Left kidney (tissue), 2 donors: ENCODE results near the gene PAN3. TPM values are rescaled to one million over a fixed set of nuclear protein-coding genes. Genes with fewer than 3 reads are reported as not detected.

Experiments used
- DNase-seq: peaks from one replicate; pipeline ENCODE4 v3.0.0-alpha.2; 2013
- polyA plus RNA-seq: library from polyadenylated mRNA; unstranded; fragments of 120-200 nt; gene quantifications from one replicate; pipeline ENCODE4 v1.2.1, GENCODE V29; 2013; ENCODE audit not compliant: insufficient read length

The PAN3 gene
- polyA plus RNA-seq, 1 donor = 72.6 TPM

DNA sequence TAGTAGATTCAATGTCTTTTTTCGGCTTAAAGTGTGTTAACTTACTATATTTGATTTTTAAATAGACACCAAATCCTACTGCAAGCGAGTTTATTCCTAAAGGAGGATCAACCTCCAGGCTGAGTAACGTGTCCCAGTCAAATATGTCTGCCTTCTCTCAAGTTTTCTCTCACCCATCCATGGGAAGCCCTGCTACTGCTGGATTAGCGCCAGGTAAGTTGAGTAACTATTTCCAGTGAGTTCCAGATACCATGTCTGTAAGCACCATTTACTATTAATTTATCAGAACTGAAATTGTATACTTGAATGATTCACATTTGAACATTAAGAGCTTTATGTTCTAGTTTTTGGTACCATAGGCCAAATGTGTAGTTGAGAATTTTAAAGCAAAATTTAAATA is 81.8 kb downstream of the PAN3 start:
- no peak for DNase-seq

DNA sequence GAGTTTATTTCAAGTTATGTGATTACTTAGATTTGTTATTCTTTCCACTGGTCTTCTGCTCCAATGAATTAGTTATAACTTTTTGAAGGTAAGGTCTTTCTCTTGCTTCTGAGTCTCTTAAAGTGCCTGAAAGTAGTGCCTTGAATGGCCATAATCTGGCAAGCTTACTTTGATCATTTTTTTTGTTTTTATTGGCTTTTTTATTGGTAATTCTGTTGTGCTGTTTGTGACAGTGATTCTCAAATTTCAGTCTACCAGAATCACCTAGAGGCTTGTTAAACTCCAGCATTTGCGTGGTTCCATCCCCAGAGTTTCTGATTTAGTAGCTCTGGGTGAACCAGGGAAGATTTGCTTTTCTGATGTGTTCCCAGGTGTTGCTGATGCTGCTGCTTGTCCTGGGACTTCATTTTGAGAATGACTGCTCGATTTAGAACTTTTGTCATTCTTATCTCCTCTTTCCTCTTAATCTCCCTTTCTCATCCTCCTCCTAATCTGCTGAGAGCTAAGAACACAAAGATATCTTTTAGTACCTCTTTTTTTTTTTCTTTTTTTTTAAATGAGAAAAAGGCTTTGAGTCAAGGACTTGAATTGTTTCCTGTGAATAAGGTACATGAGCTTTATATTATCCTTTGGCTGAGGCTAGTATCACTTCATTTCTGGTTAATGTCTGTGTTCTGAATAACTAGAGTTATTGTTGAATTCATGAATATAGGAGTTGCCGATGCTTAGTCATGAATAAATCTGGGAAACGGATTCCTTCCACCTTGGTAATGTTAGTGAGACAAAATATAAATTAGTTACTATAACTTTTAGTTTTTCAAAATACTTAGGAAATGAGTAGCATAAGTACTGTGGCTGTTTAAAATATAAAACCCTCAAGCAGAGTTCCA is 91.4 kb downstream of the PAN3 start:
- no peak for DNase-seq

DNA sequence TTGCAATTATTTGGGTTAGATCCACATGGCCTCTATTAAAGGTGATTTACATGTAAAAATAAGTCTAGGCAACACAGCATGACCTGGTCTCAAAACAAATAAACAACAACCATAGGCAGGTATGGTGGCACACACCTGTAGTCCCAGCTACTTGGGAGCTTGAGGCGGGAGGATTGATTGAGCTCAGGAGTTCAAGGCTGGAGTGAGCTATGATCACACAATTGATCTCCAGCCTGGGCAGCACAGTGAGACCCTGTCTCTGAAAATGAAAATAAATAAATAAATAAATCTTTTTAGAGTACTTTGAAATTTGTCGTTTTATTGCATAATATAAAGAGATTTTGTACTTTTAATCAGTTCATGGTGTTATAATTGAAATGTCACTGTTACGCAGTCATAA is 93.3 kb downstream of the PAN3 start:
- DNase-seq = no peak

DNA sequence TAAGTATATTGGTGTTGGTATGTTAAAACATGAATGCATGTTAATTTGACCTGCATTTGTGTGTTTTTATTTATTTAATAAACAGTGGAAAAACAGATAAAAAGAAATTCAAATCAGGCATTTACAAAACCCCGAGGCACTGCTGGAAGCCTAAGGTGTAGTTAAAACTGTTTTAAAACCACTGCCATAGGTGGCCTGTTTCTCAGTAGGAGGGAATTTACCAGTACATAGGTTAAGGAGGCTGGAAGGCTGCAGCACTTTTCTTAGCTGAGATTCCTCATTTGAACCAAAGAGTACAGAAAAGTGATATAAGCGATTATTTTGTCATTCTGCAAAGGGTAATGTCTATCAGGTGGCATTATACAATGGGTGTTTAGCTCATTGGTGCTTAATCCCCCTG is 99.6 kb downstream of the PAN3 start:
- DNase-seq = no peak

DNA sequence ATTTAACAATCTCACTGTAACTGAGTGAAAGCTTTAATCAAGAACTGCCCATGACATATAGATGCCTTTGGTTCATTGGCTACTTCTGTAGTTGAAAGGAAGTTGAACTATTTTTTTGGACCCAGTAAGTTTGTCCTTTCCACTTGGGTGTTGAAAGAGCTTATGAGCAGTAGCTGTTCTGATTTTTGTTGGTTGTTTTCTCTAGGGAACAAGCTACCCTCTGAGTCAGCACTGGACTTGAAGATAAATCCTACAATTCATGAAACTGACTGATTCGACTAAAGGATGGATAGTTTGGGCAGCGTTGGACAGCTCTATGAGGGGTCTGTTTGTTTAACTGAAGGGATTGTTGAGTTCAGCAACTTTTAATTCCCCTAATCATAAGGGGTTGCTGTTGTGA is 101.0 kb downstream of the PAN3 start:
- DNase-seq = no peak

DNA sequence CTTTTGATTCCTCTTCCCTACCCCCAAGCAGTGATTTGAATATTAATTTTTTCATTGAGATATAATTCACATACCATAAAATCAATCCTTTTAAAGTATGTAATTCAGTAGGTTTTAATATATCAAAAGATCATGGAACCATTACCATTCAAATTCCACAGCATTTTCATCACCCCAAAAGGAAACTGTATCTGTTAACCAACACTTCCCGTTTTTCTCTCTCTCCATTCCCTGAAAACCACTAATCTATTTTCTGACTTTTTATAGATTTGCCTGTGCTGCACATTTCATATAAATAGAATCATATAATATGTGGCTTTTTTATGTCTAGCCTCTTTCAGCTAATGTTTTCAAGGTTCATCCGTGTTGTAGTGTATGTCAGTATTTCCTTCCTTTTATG is 107.1 kb downstream of the PAN3 start:
- DNase-seq = no peak

DNA sequence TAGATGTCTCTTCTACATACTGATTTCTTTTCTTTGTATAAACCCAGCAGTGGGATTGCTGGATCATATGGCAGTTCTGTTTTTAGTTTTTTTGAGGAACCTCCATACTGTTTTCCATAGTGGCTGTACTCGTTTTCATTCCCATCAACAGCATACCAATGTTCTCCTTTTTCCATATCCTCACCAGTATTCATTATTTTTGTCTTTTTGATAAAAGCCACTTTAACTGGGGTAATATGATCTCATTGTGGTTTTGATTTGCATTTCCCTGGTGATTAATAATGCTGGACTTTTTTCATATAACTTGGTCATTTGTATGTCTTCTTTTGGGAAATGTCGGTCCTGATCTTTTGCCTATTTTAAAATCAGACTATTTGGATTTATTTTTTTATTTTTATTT is 108.5 kb downstream of the PAN3 start:
- DNase-seq = no peak

DNA sequence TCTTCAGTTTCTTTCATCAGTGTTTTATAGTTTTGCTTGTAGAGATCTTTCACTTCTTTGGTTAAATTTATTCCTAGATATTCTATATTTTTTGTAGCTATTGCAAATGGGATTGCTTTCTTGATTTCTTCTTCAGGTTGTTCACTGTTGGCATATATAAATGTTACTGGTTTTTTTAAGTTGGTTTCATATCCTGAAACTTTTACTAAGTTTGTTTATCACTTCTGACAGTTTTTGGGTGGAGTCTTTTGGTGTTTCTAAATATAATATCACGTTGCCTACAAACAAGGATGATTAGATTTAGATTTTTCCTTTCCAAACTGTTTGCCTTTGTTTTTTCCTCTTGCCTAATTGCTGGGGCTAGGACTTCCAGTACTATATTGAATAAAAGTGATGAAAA is 109.7 kb downstream of the PAN3 start:
- DNase-seq = no peak

DNA sequence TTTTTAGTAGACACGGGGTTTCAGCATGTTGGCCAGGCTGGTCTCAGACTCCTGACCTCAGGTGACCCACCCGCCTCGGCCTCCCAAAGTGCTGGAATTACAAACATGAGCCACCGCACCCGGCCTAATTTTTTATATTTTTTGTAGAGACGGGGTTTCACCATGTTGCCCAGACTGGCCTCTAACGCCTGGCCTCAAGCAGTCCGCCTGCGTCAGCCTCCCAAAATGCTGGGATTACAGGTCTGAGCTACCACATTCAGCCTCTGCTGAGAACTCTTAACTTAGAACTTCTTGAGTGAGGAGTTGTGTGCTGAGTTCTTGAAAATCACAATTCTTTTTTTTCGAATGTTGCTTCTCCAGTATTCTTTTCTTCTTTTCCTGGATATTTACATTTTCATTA is 112.2 kb downstream of the PAN3 start:
- DNase-seq = no peak

DNA sequence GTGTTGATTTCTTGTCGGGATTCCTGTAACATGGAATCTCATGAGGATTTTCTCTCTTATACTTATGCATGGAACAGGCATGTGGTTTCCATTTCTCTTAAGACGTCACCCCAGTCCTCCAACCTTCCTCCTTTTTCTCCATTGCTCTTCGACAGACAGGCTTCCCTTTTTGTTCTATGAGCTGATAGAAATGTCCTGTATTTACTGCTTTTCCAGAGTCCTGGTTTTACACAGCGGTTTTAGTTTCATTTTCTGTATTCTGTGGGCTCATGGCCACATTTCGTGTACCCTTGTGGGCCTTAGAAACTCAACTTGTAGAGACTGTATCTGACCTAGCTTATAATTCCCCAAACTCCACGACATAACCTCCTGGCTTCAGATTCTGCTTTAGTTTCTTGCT is 113.1 kb downstream of the PAN3 start:
- DNase-seq = no peak

DNA sequence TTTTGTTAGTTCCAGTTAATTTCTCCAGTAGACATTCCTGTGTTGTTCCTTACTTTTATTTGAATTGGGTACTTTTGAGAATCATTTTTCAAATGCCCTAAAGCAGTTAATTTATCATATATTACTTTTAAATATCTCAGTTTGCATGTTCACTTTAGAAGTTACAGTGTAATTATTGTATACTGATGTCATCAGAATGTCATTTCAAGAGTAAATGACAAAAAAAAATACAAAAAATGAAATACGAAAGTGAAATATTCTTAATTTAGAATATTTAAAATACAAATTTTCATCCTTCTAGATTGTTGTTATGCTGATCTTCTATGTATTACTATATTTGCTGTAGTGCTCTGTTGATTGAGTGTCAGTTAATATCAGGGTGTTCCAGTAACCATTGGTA is 114.2 kb downstream of the PAN3 start:
- no peak for DNase-seq

DNA sequence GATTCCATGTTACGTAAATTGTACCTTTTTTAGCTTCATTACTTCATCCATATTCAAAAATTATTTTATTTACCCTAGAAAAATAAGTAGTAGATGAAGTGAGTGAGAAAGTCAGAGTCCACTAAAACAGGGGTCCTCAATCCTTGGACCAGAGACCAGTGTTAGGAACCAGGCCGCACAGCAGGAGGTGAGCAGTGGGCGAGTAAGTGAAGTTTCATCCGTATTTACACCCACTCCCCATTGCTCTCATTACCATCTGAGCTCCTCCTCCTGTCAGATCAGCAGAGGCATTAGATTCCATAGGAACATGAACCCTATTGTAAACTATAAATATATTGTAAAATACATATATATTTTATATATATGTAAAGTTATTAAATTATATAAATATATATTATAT is 119.0 kb downstream of the PAN3 start:
- DNase-seq = no peak

DNA sequence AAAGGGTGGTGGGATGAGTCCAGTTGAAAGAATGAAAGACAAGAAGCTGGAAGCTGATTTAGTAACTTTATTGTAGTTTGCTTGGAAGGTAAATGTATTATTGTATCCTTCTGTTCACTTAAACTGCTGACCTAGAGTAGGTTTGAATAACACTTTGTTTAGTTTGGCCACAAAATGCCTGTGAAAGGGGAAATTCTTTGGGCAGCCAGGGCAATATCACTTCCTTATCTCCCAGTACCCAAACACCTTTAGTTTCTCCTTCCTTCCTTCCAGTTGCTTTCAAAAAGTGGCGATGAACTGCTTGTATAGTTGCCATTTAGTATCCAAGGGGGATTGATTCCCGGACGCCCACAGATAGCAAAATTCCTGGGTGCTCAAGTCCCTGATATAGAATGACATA is 120.1 kb downstream of the PAN3 start:
- DNase-seq = no peak

DNA sequence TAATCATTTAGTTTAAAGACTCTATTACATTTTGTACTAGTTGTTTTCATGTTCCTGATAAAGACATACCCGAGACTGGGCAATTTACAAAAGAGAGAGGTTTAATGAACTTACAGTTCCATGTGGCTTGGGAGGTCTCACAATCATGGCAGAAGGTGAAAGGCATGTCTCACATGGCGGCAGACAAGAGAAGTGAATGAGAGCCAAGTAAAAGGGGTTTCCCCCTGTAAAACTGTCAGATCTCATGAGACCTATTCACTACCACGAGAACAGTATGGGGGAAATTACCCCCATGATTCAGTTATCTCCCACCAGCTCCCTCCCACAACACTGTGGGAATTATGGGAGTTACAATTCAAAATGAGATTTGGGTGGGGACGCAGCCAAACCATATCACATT is 129.2 kb downstream of the PAN3 start:
- DNase-seq = no peak

DNA sequence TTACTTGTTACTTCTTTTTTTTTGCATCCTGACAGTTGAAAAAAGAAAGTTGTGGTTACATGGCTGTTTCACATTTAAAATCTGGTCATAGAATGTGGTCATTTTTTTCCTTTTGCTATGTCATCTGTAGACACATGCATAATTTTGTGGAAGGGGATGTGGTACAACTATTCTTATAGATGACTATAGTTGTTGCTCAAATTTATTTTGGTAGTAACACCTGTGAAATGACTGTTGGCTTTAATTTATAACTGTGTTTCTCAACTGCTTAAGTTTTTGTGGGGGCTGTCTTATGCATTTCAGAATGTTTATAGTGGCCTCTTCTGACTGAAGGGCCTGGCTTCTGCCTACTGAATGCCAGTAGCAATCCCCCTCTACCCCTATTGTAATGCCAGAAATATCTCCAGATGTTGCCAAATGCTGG is 130.5 kb downstream of the PAN3 start:
- no peak for DNase-seq

DNA sequence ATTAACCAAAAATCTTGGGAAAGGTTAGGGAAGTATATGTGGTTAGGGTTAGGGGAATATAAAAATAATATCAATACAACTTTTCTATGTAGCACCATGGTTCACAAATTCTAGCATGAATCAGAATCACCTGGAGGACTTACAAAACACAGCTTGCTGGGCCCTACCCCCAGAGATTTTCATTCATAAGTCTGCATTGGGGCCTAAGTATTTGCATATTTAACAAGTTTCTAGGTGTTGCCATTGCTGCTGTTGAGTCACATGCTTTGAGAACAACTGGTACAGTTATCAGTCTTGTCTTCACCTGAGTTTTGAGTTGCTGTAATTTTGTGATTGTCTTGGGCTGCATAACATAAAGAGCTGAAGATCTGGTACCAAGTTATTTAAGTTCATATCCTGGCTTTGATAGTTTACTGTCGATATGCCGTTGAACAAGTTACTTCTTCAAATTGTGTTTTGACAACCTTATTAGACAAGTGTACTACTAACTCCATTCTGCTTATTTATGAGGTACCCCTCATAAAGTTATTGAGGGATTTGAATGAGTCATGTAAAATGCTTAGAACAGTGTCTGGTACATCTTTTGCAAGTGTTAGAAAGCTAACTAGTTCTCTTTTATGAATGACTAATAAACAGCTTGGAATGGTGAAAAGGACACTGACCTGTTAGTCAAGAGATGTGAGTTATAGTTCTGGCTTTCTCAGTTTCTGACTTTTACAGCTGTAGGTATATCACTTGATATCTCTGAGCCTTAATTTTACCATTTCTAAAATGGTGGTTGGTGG is 132.9 kb downstream of the PAN3 start:
- DNase-seq = no peak

DNA sequence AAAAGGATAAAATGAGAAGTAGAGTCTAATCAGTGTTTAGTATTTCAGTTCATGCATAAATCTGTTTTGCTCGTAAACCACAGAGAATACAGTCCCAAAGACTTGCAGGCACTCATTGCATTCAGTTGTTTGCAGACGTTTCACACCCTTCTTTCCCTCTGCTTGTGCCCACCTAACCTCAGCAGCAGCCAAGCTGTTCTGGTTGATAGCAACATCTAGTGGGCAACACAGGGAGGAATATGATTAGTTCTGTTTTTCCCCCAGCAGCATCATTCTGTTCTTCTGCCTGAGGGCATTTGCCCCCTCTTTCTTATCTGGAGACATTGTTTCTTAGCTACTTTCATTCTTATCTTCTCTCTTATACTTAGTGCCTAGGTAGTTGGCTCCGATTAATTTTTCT is 135.6 kb downstream of the PAN3 start:
- DNase-seq = no peak

DNA sequence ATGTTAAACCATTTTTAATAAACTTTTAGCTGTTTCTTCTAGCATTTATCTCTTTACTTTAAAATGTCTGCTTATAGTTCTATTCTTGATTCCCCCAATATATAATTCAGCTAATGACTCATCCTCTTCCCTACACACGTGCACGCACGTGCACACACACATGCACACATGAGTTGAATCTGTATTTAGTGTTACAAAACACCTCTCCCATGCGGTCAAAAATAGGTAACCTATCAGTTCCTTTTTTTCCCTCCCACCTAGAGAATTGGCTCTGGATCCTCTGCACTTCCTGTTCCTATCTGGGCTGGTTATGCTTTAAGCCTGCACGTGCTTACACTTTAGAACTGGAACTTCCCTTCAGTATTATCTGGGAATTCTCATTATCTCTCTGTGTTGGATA is 144.1 kb downstream of the PAN3 start:
- DNase-seq = no peak

DNA sequence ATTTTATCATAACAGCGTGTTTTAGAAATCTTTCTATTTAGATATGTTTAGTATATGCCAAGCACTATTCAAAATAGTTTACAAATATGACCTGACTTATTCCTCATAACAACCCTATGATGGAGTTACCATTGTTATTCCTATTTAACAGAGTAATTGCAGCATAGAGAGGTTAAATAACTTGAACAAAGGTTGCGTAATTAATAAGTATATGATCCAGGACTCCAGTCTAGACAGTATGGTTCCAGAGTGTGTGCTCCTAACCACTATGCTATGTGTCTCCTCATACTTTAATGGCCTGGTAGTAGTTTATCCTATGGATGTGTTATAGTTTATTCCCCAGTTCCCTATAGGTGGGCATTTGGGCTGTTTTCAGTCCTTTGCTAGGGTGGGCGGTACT is 145.3 kb downstream of the PAN3 start:
- DNase-seq = no peak

DNA sequence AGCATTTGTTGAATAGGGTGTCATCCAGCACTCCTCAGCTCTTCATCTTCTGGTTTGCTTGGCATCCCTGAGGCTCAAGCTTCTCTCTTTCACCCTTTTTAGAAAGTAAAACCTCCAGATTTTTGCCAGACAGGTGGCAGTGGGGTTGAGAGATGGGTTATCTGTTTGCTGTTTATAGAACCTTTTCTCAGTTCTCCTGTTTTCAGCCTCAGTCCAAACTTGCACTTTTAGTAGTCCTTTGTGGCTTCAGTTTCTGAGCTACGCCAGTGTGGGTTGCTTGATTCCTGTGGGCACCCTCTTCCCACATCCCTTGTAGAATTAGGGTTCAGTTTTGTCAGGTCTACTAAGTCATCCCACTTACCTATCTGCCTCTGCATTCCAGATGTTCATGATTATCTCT is 147.9 kb downstream of the PAN3 start:
- DNase-seq = no peak

DNA sequence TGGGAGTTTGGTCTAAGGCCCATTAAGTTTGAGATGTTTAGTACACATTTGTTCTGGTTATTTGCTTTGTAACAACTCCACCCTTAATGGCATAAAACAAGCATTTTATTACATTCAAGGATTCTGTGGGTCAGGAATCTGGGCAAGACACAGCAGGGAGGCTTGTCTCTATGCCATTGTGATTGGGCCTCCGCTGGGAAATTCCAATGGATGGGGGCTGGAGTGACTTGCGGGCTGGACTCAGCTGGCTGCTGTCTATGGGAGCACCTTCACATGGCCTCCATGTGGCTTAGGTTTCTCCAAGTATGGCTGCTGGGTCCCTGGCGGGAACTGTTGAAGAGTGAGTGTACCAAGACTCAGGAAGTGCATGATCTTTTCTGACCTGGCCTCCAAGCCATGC is 159.0 kb downstream of the PAN3 start:
- no peak for DNase-seq

DNA sequence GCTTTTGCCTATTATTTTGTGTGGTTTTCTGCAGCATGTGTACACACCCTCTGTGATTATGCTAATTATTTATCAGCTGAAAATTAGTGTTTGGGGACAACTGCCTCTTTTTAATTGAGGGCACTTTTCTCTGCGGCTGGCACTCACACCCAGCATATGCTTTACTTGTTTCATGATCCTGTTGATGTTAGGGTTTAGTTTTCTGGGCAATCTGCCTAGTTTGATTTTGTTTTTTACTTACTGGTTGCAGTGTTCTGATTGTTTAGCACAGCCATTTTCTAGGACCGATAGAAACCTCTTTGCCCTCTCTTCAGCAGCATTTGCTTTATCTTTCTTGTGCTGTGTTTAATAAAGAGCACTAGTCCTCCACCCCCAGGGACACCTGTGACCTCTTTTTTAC is 161.6 kb downstream of the PAN3 start:
- DNase-seq = no peak

DNA sequence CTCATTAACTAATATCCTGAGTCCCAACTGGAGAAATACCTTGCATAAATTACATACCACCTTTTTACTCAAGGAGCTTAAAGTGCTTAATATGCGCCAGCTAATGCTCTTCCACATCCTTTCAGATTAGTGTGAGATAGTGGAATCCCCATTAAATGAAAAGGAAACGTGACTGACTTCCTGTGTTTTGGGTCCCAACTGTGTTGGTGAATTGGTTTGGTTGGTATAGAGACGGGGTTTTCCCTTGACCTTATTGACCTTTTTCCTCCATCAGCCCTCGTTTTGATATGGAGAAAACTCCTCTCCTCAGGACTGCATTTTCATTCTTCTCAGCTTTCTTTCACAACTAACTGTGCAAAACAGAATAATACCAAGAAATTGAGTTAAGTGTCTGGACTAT is 163.5 kb downstream of the PAN3 start:
- no peak for DNase-seq

DNA sequence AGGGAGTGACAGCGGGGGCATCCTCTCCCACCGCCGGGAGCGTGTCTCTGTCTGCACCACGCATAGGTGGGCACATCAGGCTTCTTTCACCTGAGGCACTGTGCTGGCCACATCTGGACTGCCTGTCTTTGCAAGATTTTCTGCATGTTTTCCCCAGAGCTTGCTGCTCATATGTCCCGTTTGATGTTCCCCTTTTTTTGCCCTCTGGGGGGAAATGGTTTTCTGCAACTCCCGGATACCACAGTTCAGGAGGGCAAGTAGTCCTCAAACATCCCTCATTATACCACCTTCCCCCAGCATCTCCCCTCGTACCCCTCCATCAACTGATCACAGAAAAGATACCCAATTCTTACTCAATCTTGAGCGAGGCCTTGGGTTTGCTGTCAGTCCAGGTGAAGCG is 168.0 kb downstream of the PAN3 start:
- DNase-seq = no peak
